NT2/D1 (cell line): ENCODE measurements around the gene APBA2.

Source experiments
- YY1 ChIP-seq: IDR thresholded peaks from 2 replicates; pipeline ENCODE4 v1.6.1; 2011; ENCODE audit not compliant: insufficient read length, insufficient read depth
- ZNF274 ChIP-seq: IDR thresholded peaks from 2 replicates; pipeline ENCODE4 v1.6.1; 2011; ENCODE audit warnings: mild to moderate bottlenecking, low read depth, low read length

DNA sequence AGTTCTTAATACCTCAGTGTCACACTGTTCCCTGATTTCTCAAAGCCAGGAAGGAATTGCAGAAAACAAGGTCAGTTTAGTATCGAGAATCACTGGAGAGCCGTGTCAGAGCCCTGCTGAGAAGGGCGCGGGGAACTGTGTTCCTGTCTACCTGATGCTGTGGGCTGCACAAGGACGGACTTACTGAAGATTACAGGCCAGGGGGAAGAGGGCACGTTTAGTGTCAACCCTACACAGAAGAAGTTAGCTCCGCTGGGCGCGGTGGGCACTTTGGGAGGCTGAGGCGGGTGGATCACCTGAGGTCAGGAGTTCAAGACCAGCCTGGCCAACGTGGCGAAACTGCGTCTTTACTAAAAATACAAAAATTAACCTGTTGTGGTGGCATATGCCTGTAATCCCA, 104.1 kb downstream of the APBA2 start:
- TF ChIP-seq ZNF274 = no peak
- TF ChIP-seq YY1 = no peak
